Endothelial cell of umbilical vein (primary cell): Measurements from ENCODE around the gene CDCA3. TPM values are rescaled to one million over a fixed set of nuclear protein-coding genes. Genes with fewer than 3 reads are reported as not detected.

ENCODE experiments used
- BruUV-seq: library from RNA; stranded (reverse); fragments of 400-500 nt; replicated peaks from 2 replicates; lab custom pipeline; 2021; lab: Mats Ljungman, UMichigan
- CTCF ChIA-PET: fragments of 300-600, 350-600 bp; sonication (Branson Sonifier 250); formaldehyde crosslinking; loops from one replicate; lab custom pipeline; 2021; ENCODE audit warnings: antibody characterized with exemption, inconsistent platforms; lab: Charles Lee
- POLR2A ChIA-PET: fragments of 300-600, 350-600 bp; sonication (Branson Sonifier 250); formaldehyde crosslinking; loops from one replicate; lab custom pipeline; 2021; ENCODE audit warnings: antibody characterized with exemption, inconsistent platforms; lab: Charles Lee
- DNase-seq: peaks from one replicate; pipeline ENCODE4 v3.0.0-alpha.2; 2011; ENCODE audit warnings: low read depth, low spot score
- FAIRE-seq: peaks from 2 replicates; lab custom pipeline; 2011; peaks lifted over from hg19 to GRCh38; lab: Jason Lieb, UNC
- H2AFZ ChIP-seq: 2 replicates; pipeline ENCODE4 v1.6.0; 2012; ENCODE audit warnings: low read depth, low read length, control low read depth, inconsistent platforms
- H3K27ac ChIP-seq: 2 replicates; pipeline ENCODE4 v1.5.1; 2011; ENCODE audit warnings: low read depth, mild to moderate bottlenecking, control low read depth, low read length, moderate library complexity; ENCODE audit not compliant: insufficient read depth
- H3K27me3 ChIP-seq, 2 experiments: 2 replicates each; pipeline versions ENCODE4 v1.6.0 to v1.6.1; 2011; ENCODE audit warnings: low read length in 2 of 2, mixed read lengths in 1 of 2; ENCODE audit not compliant: control insufficient read depth in 2 of 2, insufficient read depth in 2 of 2
- H3K36me3 ChIP-seq, 2 experiments: 2 replicates in 1 of 2; 3 replicates in 1 of 2; pipeline ENCODE4 v1.5.1; 2011; ENCODE audit warnings: low read length in 2 of 2, mild to moderate bottlenecking in 1 of 2, moderate library complexity in 1 of 2; ENCODE audit not compliant: control insufficient read depth in 2 of 2, insufficient read depth in 2 of 2; ENCODE audit errors: extremely low read depth in 1 of 2
- H3K4me1 ChIP-seq: 3 replicates; pipeline ENCODE4 v1.5.1; 2011; ENCODE audit warnings: mild to moderate bottlenecking, low read length; ENCODE audit not compliant: control insufficient read depth, insufficient read depth; ENCODE audit errors: extremely low read depth
- H3K4me2 ChIP-seq: 2 replicates; pipeline ENCODE4 v1.6.1; 2011; ENCODE audit warnings: low read length, control low read depth, mixed read lengths; ENCODE audit not compliant: insufficient read depth
- H3K4me3 ChIP-seq, 3 experiments: fragments of 200-600 bp in 1 of 3; sonication (generic), shearing (Covaris generic) in 1 of 3; replicated peaks in 1 of 3; 2 replicates each; pipeline ENCODE4 v1.5.1; 2011 to 2016; ENCODE audit warnings: control low read depth in 3 of 3, low read length in 3 of 3, mild to moderate bottlenecking in 2 of 3, inconsistent platforms in 1 of 3, low read depth in 1 of 3, moderate library complexity in 1 of 3; ENCODE audit not compliant: insufficient read depth in 1 of 3
- H3K79me2 ChIP-seq: 2 replicates; pipeline ENCODE4 v1.6.0; 2012; ENCODE audit warnings: low read length, inconsistent platforms; ENCODE audit not compliant: control insufficient read depth, insufficient read depth
- H3K9ac ChIP-seq: replicated peaks from 2 replicates; pipeline ENCODE3; 2011; ENCODE audit warnings: low read length, control low read depth; ENCODE audit not compliant: insufficient read depth; ENCODE audit errors: extremely low read depth
- H3K9me1 ChIP-seq: replicated peaks from 3 replicates; pipeline ENCODE4 v1.6.0; 2011; ENCODE audit warnings: mild to moderate bottlenecking, low read length; ENCODE audit not compliant: control insufficient read depth, insufficient read depth; ENCODE audit errors: extremely low read depth
- H3K9me3 ChIP-seq: replicated peaks from 2 replicates; pipeline ENCODE4 v1.5.1; 2012; ENCODE audit warnings: low read length, inconsistent platforms; ENCODE audit not compliant: control insufficient read depth, insufficient read depth
- H4K20me1 ChIP-seq: replicated peaks from 2 replicates; pipeline ENCODE3; 2011; ENCODE audit warnings: mild to moderate bottlenecking, low read length; ENCODE audit not compliant: control insufficient read depth, insufficient read depth; ENCODE audit errors: extremely low read depth
- EZH2 ChIP-seq: IDR thresholded peaks from 2 replicates; pipeline ENCODE4 v1.6.1; 2012; ENCODE audit warnings: borderline replicate concordance, low read depth, mild to moderate bottlenecking, moderate library complexity, low read length, inconsistent platforms; ENCODE audit not compliant: severe bottlenecking
- FOS ChIP-seq: IDR thresholded peaks from 2 replicates; pipeline ENCODE4 v1.6.1; 2011; ENCODE audit warnings: mild to moderate bottlenecking, low read length, moderate library complexity, borderline replicate concordance; ENCODE audit not compliant: insufficient read depth
- GATA2 ChIP-seq: IDR thresholded peaks from 2 replicates; pipeline ENCODE4 v1.7.0; 2011; ENCODE audit warnings: low read depth, mild to moderate bottlenecking, moderate library complexity, mixed read lengths, low read length; ENCODE audit not compliant: insufficient read length, insufficient read depth
- JUN ChIP-seq: IDR thresholded peaks from 2 replicates; pipeline ENCODE4 v1.6.1; 2011; ENCODE audit warnings: borderline replicate concordance, low read depth; ENCODE audit not compliant: insufficient read length, insufficient read depth
- MAX ChIP-seq: IDR thresholded peaks from 2 replicates; pipeline ENCODE4 v1.6.1; 2011; ENCODE audit not compliant: insufficient read depth, insufficient read length
- MYC ChIP-seq: IDR thresholded peaks from one replicate; pipeline ENCODE4 v1.6.1; 2011; ENCODE audit warnings: mild to moderate bottlenecking, low read depth, low read length
- POLR2A ChIP-seq: IDR thresholded peaks from 2 replicates; pipeline ENCODE4 v1.6.1; 2012; ENCODE audit warnings: low read depth, mild to moderate bottlenecking, control low read depth, low read length
- POLR2AphosphoS5 ChIP-seq: IDR thresholded peaks from 2 replicates; pipeline ENCODE4 v1.6.1; 2012; ENCODE audit warnings: low read depth, mild to moderate bottlenecking, control low read depth, low read length, moderate library complexity; ENCODE audit not compliant: insufficient read depth
- dilution Hi-C: fragments of 300-500 bp; cut with MboI; formaldehyde crosslinking; loops from one replicate; pipeline ENCODE4 v1.15.0; 2019; ENCODE audit warnings: low sequenced_read_pairs; ENCODE audit not compliant: extremely low pct_ligation_motif_present
- intact Hi-C: fragments of 100-400 bp; cut with micrococcal nuclease; formaldehyde crosslinking; loops from one replicate; pipeline ENCODE4 v1.10.0; 2022
- polyA plus RNA-seq, 4 experiments: library from polyadenylated mRNA; depleted of rRNA in 3 of 4; stranded (reverse) in 3 of 4; unstranded in 1 of 4; fragments of >200 nt; gene quantifications; 2 replicates each; pipeline versions ENCODE4 v1.2.1 to v1.2.3, GENCODE V29; 2011 to 2012; ENCODE audit warnings: missing spikeins in 1 of 4
- total RNA-seq: library from RNA; stranded (reverse); gene quantifications from 2 replicates; pipeline ENCODE4 v1.2.3, GENCODE V29; 2021
- TF ChIP-seq, protein P1 (sequence below), 2 donors: IDR thresholded peaks; 1 replicate in 1 of 2; 2 replicates in 1 of 2; pipeline ENCODE4 v1.5.1; 2011; ENCODE audit warnings: low read length in 2 of 2, mild to moderate bottlenecking in 2 of 2, moderate library complexity in 2 of 2, control low read depth in 1 of 2, inconsistent platforms in 1 of 2, low read depth in 1 of 2; ENCODE audit not compliant: insufficient read depth in 1 of 2; ENCODE audit errors: extremely low read depth in 1 of 2

The CDCA3 gene
- total and polyA plus RNA-seq, 2 donors (not counting 3 experiments of a cell fraction or from before 2014, with no cell fraction given): 44.3 to 53.5 TPM

- CTCF ChIA-PET: interaction anchor here (1.0 kb wide), 1 partner anchor 100 kb away, joined by 3 read pairs; no protein-coding TSS in a partner anchor
These were observed 13.6 kb downstream of the CDCA3 start for GRCh38 chr12:6837370-6838060.

DNA sequence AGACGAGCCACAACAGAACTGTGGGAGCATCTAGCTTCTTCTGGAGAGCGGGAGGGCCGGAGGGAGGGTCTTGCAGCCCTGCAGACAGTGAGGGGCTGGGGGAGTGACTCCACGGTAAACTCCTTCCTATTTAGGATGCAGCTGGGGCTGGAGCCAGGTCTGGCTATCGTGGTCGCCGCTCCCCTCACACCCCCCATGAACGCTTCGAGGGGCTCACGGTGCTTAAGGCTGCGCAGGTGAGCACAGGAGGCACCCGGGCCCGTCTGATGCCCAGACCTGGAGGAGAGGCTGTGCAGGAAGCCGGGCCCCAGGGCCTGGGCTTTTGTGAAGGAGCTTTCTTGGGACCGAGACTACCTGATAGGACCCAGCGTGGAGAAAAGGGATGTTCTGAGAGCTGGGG is 14.2 kb downstream of the CDCA3 start:
- Histone ChIP-seq H2AFZ (no peak overlapping the region), H3K27ac (no peak overlapping the region), H3K79me2 (no peaks in the 10 kb centered on the region), H3K27me3 (no peaks in the 10 kb centered on the region), H3K9me3 (no peaks in the 10 kb centered on the region), H3K36me3 (peaks cover 4 to 54% of the 10 kb centered on the region in 2 experiments), H3K9me1 (no peaks in the 10 kb centered on the region), H3K4me2 (no peak overlapping the region), H3K9ac (no peak overlapping the region), H4K20me1 (no peaks in the 10 kb centered on the region), H3K4me1 (peaks cover 1% of the 10 kb centered on the region), H3K4me3 (no peak overlapping the region)
- TF ChIP-seq JUN: no peak
- no peak for TF ChIP-seq POLR2A
- no peak for TF ChIP-seq POLR2AphosphoS5
- TF ChIP-seq, protein P1, sequence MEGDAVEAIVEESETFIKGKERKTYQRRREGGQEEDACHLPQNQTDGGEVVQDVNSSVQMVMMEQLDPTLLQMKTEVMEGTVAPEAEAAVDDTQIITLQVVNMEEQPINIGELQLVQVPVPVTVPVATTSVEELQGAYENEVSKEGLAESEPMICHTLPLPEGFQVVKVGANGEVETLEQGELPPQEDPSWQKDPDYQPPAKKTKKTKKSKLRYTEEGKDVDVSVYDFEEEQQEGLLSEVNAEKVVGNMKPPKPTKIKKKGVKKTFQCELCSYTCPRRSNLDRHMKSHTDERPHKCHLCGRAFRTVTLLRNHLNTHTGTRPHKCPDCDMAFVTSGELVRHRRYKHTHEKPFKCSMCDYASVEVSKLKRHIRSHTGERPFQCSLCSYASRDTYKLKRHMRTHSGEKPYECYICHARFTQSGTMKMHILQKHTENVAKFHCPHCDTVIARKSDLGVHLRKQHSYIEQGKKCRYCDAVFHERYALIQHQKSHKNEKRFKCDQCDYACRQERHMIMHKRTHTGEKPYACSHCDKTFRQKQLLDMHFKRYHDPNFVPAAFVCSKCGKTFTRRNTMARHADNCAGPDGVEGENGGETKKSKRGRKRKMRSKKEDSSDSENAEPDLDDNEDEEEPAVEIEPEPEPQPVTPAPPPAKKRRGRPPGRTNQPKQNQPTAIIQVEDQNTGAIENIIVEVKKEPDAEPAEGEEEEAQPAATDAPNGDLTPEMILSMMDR (IDR thresholded peaks at IDR 0.05; ENCODE audit: extremely low read depth in 1 of 2, insufficient read depth in 1 of 2, low read depth in 1 of 2, low read length in 2 of 2): no peak
- no peak for TF ChIP-seq EZH2
- no peak for TF ChIP-seq GATA2
- no peak for TF ChIP-seq MYC
- no peak for TF ChIP-seq MAX
- TF ChIP-seq FOS: no peak
- BruUV-seq: no TSS peak
- intact Hi-C loops (no loop called here), dilution Hi-C loops (no loop called here)
- POLR2A ChIA-PET: no interaction called here
- CTCF ChIA-PET: interaction anchor here (1.0 to 1.6 kb wide), 3 partner anchors 12 to 100 kb away, joined by 3 to 4 read pairs (median 3); partner anchors contain the start of gene SPSB2
- DNase-seq (no peak), FAIRE-seq (no peak)

More at GRCh38 chr12:6837370-6838060, 13.6 kb downstream of the CDCA3 start:
- H3K9ac ChIP-seq: no peak overlapping the region
- dilution Hi-C loops: no loop called here
- no TSS peak for BruUV-seq
- no peaks in the 10 kb centered on the region for H4K20me1 ChIP-seq
- no peak overlapping the region for H3K4me3 ChIP-seq
- POLR2A ChIA-PET: no interaction called here
- DNase-seq: no peak
- H3K4me2 ChIP-seq: no peak overlapping the region
- no peaks in the 10 kb centered on the region for H3K9me1 ChIP-seq
- no peak overlapping the region for H2AFZ ChIP-seq
- no peak for TF ChIP-seq POLR2AphosphoS5
- H3K79me2 ChIP-seq: no peaks in the 10 kb centered on the region
- no peaks in the 10 kb centered on the region for H3K9me3 ChIP-seq
- no peak overlapping the region for H3K27ac ChIP-seq
- intact Hi-C loops: no loop called here
- H3K27me3 ChIP-seq: no peaks in the 10 kb centered on the region
- peaks cover 5 to 57% of the 10 kb centered on the region in 2 experiments for H3K36me3 ChIP-seq
- no peak for FAIRE-seq
- H3K4me1 ChIP-seq: no peaks in the 10 kb centered on the region
